GM12878 (cell line): Measurements from ENCODE around the gene ZNF148. TPM values are rescaled to one million over a fixed set of nuclear protein-coding genes. Genes with fewer than 3 reads are reported as not detected.
A peak's percentile ranks its signal among the peaks of the same experiment; 100 is the strongest.

ENCODE experiments used
- ATAC-seq: fragments of 200-7000 bp; cut with Tn5 transposase; 3 replicates; pipeline ENCODE4 v1.9.1; 2020; ENCODE audit warnings: mild to moderate bottlenecking, moderate library complexity
- BruUV-seq: library from RNA; stranded (reverse); fragments of 400-500 nt; replicated peaks from 2 replicates; lab custom pipeline; 2021; lab: Mats Ljungman, UMichigan
- CTCF ChIA-PET: fragments of 300-600 bp; sonication (Branson Sonifier 250); formaldehyde crosslinking; extraction: SDS; loops from one replicate; lab custom pipeline; 2021; ENCODE audit warnings: inconsistent platforms; lab: Yijun Ruan, JAX
- POLR2A ChIA-PET: fragments of 350-600 bp; formaldehyde crosslinking; extraction: SDS; loops from one replicate; lab custom pipeline; 2021; ENCODE audit warnings: inconsistent platforms; lab: Charles Lee
- RAD21 ChIA-PET: fragments of 300-600 bp; sonication (Branson Sonifier 250); formaldehyde crosslinking; loops from one replicate; lab custom pipeline; 2023; ENCODE audit warnings: antibody characterized with exemption; ENCODE audit not compliant: unreplicated experiment; lab: Charles Lee
- SMC1A ChIA-PET: fragments of 300-600 bp; sonication (Branson Sonifier 250); formaldehyde crosslinking; loops from one replicate; lab custom pipeline; 2023; ENCODE audit not compliant: unreplicated experiment, uncharacterized antibody; lab: Charles Lee
- DNase-seq: peaks from one replicate; pipeline ENCODE4 v3.0.0-alpha.2; 2011; ENCODE audit warnings: low read depth, low spot score
- FAIRE-seq: peaks from 3 replicates; lab custom pipeline; 2011; peaks lifted over from hg19 to GRCh38; lab: Jason Lieb, UNC
- H2AFZ ChIP-seq: 2 replicates; pipeline ENCODE4 v1.6.0; 2011; ENCODE audit warnings: low read depth, low read length, control low read depth; ENCODE audit not compliant: control insufficient read depth
- H3K27ac ChIP-seq: 2 replicates; pipeline ENCODE4 v1.5.1; 2011; ENCODE audit warnings: control low read depth; ENCODE audit not compliant: control insufficient read depth, insufficient read depth
- H3K27me3 ChIP-seq, 2 experiments: replicated peaks in 1 of 2; 2 replicates each; pipeline versions ENCODE4 v1.6.0 to v1.6.1; 2011; ENCODE audit warnings: low read length in 1 of 2; ENCODE audit not compliant: control insufficient read depth in 2 of 2, insufficient read depth in 2 of 2
- H3K36me3 ChIP-seq, 2 experiments: 2 replicates each; pipeline ENCODE4 v1.5.1; 2011; ENCODE audit warnings: low read length in 1 of 2; ENCODE audit not compliant: control insufficient read depth in 2 of 2, insufficient read depth in 2 of 2
- H3K4me1 ChIP-seq: 2 replicates; pipeline ENCODE4 v1.6.1; 2011; ENCODE audit warnings: mild to moderate bottlenecking, low read length, moderate library complexity, mixed read lengths; ENCODE audit not compliant: control insufficient read depth, insufficient read depth
- H3K4me2 ChIP-seq: 2 replicates; pipeline ENCODE4 v1.6.0; 2011; ENCODE audit warnings: control low read depth; ENCODE audit not compliant: control insufficient read depth, insufficient read depth
- H3K4me3 ChIP-seq: fragments of 200-600 bp; sonication (generic); 2 replicates; pipeline ENCODE4 v1.5.1; 2016
- H3K79me2 ChIP-seq: 2 replicates; pipeline ENCODE4 v1.6.0; 2011; ENCODE audit warnings: low read length; ENCODE audit not compliant: control insufficient read depth, insufficient read depth
- H3K9ac ChIP-seq: 2 replicates; pipeline ENCODE4 v1.8.0; 2011; ENCODE audit warnings: low read length, control low read depth, mixed read lengths; ENCODE audit not compliant: control insufficient read depth, insufficient read depth
- H3K9me3 ChIP-seq: replicated peaks from 3 replicates; pipeline ENCODE4 v1.5.1; 2011; ENCODE audit warnings: mild to moderate bottlenecking, low read length; ENCODE audit not compliant: control insufficient read depth, insufficient read depth
- H4K20me1 ChIP-seq: 2 replicates; pipeline ENCODE4 v1.6.0; 2011; ENCODE audit not compliant: control insufficient read depth, insufficient read depth
- CEBPZ ChIP-seq: fragments of 150-350 bp; IDR thresholded peaks from 2 replicates; pipeline ENCODE4 v1.6.1; 2016; ENCODE audit warnings: low read depth, low read length
- E2F4 ChIP-seq: IDR thresholded peaks from 2 replicates; pipeline ENCODE4 v1.6.1; 2012; ENCODE audit warnings: low read depth, low read length, improper control_type of control experiment
- HDGF ChIP-seq: fragments of 450-650 bp; IDR thresholded peaks from 2 replicates; pipeline ENCODE4 v1.6.1; 2016; ENCODE audit warnings: antibody characterized with exemption
- MEF2A ChIP-seq: IDR thresholded peaks from 2 replicates; pipeline ENCODE4 v1.6.1; 2011; ENCODE audit warnings: low read depth, mild to moderate bottlenecking, low read length, moderate library complexity; ENCODE audit not compliant: insufficient read depth
- NFIC ChIP-seq: IDR thresholded peaks from 2 replicates; pipeline ENCODE4 v1.6.1; 2012; ENCODE audit warnings: low read depth, mild to moderate bottlenecking, inconsistent platforms, low read length, moderate library complexity
- RBBP5 ChIP-seq: fragments of 200-600 bp; sonication (generic); conservative IDR thresholded peaks from 2 replicates; pipeline ENCODE4 v1.6.1; 2016
- RFX5 ChIP-seq: IDR thresholded peaks from 2 replicates; pipeline ENCODE4 v1.6.1; 2011; ENCODE audit warnings: low read depth, low read length, improper control_type of control experiment
- RUNX3 ChIP-seq: IDR thresholded peaks from 2 replicates; pipeline ENCODE4 v1.6.1; 2012; ENCODE audit warnings: low read length, inconsistent platforms
- SRF ChIP-seq, 2 experiments: IDR thresholded peaks; 2 replicates each; pipeline ENCODE4 v1.6.1; 2011; ENCODE audit warnings: low read depth in 2 of 2, low read length in 2 of 2, mild to moderate bottlenecking in 1 of 2, moderate library complexity in 1 of 2
- WRNIP1 ChIP-seq: IDR thresholded peaks from 2 replicates; pipeline ENCODE4 v1.6.1; 2011; ENCODE audit warnings: low read depth, low read length, improper control_type of control experiment, borderline replicate concordance
- ZNF384 ChIP-seq: IDR thresholded peaks from 2 replicates; pipeline ENCODE4 v1.6.1; 2012; ENCODE audit warnings: low read depth, mild to moderate bottlenecking, low read length, improper control_type of control experiment, borderline replicate concordance
- WGBS: methylation state at CpG from one replicate; pipeline ENCODE4 v1.1.6; 2016; ENCODE audit warnings: low lambda C conversion rate; ENCODE audit not compliant: insufficient replicate concordance, insufficient coverage; ENCODE audit errors: missing lambda C conversion rate; 5-methylcytosine and 5-hydroxymethylcytosine counted together
- in situ Hi-C: fragments of 300-500 bp; cut with MboI; formaldehyde crosslinking; loops from 9 replicates; pipeline ENCODE4 v1.14.3; 2018; ENCODE audit warnings: mixed read lengths
- intact Hi-C: fragments of 100-400 bp; cut with micrococcal nuclease; formaldehyde crosslinking; loops from one replicate; pipeline ENCODE4 v1.14.2; 2022; ENCODE audit not compliant: unreplicated experiment
- polyA plus RNA-seq, 11 experiments: library from polyadenylated mRNA; depleted of rRNA in 4 of 11; unstranded in 6 of 11; stranded (reverse) in 5 of 11; fragments of >200 nt; fragmentation: Nextera tagmentation in 4 of 11; fragmentation: Illumina TruSeq in 1 of 11; extraction: Ambion mirVana in 4 of 11; extraction: Trizol in 1 of 11; gene quantifications; 1 replicate in 1 of 11; 2 replicates in 10 of 11; pipeline versions ENCODE4 v1.2.1 to v1.2.3, GENCODE V29; 2011 to 2016; ENCODE audit warnings: inconsistent platforms in 2 of 11, missing spikeins in 2 of 11, low read depth in 1 of 11
- total RNA-seq, 4 experiments: library from RNA; depleted of rRNA in 3 of 4; stranded (reverse); fragments of >200 nt in 3 of 4; fragmentation: Illumina TruSeq in 1 of 4; extraction: Trizol in 1 of 4; gene quantifications; 2 replicates each; pipeline versions ENCODE4 v1.2.1 to v1.2.3, GENCODE V29; 2013 to 2021

Gene ZNF148
- total and polyA plus RNA-seq, 10 of the 15 experiments (the other 5 are each of a cell fraction or from before 2014, with no cell fraction given), result 8.6 to 40.4 (median 26.7) TPM

- TF ChIP-seq E2F4, result no peak
- TF ChIP-seq WRNIP1, result no peak
- no peak for TF ChIP-seq CEBPZ
- TF ChIP-seq RUNX3, result peak; percentile 25; the same call in 1 of the 2 replicates
- TF ChIP-seq NFIC, result 0 out of 2 replicates have a peak, but pooled peaks have one; percentile 41
- no peak for TF ChIP-seq RFX5
- no peak for TF ChIP-seq SRF (IDR thresholded peaks at IDR 0.05; ENCODE audit: low read depth in 2 of 2, low read length in 2 of 2)
- TF ChIP-seq, all 136 proteins: peak for 8
Observed at GRCh38 chr3:125316949-125317348, 58.2 kb downstream of the ZNF148 start (continued).

GRCh38 chr3:125316246-125316645 lies 58.9 kb downstream of the ZNF148 start:
- in situ Hi-C loops, result no loop called here
- Histone ChIP-seq H3K79me2 (no peaks in the 10 kb centered on the region; the same call in 1 of the 2 replicates), H3K4me2 (no peak overlapping the region), H2AFZ (no peak overlapping the region), H3K27me3 (no peaks in the 10 kb centered on the region), H4K20me1 (no peaks in the 10 kb centered on the region), H3K9ac (no peak overlapping the region), H3K9me3 (peaks cover 21% of the 10 kb centered on the region), H3K4me3 (no peak overlapping the region), H3K36me3 (peaks cover 0 to 13% of the 10 kb centered on the region in 2 experiments; a peak in 3 of 4 replicates), H3K4me1 (peaks cover 5% of the 10 kb centered on the region), H3K27ac (no peak overlapping the region)
- ATAC-seq (no peak), DNase-seq (no peak), FAIRE-seq (no peak)
- CTCF ChIA-PET, result no interaction called here
- TSS peak; percentile 12 for BruUV-seq
- POLR2A ChIA-PET, result interaction anchor here (0.6 to 1.7 kb wide), 3 partner anchors 12 to 246 kb away, joined by 3 to 6 read pairs (median 3); no protein-coding TSS in a partner anchor
- intact Hi-C loops, result no loop called here
- TF ChIP-seq MEF2A (no peak), HDGF (no peak), RUNX3 (no peak), RBBP5 (no peak), ZNF384 (no peak)
- WGBS, result 5% methylated on average over 1 of the region's 1 CpG
- SMC1A ChIA-PET, result interaction anchor here (1.3 to 1.5 kb wide), 2 partner anchors 9 to 10 kb away, joined by 3 to 4 read pairs; no protein-coding TSS in a partner anchor
- RAD21 ChIA-PET, result interaction anchor here (1.0 kb wide), 1 partner anchor 304 kb away, joined by 3 read pairs; no protein-coding TSS in a partner anchor
